PFSK-1 (cell line): ENCODE measurements around the gene B4GALNT4.

ENCODE experiments used
- POLR2AphosphoS5 ChIP-seq: IDR thresholded peaks from 2 replicates; pipeline ENCODE4 v1.6.1; 2012; ENCODE audit warnings: low read depth, mild to moderate bottlenecking, control low read depth, low read length, moderate library complexity
- SIN3A ChIP-seq: IDR thresholded peaks from 2 replicates; pipeline ENCODE4 v1.6.1; 2012; ENCODE audit warnings: mild to moderate bottlenecking, low read length, moderate library complexity, borderline replicate concordance; ENCODE audit not compliant: insufficient read depth
- TAF1 ChIP-seq: IDR thresholded peaks from 2 replicates; pipeline ENCODE4 v1.6.1; 2012; ENCODE audit warnings: low read length, control low read depth, borderline replicate concordance; ENCODE audit not compliant: insufficient read depth
- TF ChIP-seq, protein P1 (sequence below), 2 experiments: IDR thresholded peaks; 2 replicates each; pipeline versions ENCODE4 v1.6.1 to v1.8.0; 2011 to 2012; ENCODE audit warnings: low read depth in 2 of 2, low read length in 2 of 2, control low read depth in 1 of 2, inconsistent platforms in 1 of 2, mild to moderate bottlenecking in 1 of 2, moderate library complexity in 1 of 2; ENCODE audit not compliant: insufficient read depth in 1 of 2

DNA sequence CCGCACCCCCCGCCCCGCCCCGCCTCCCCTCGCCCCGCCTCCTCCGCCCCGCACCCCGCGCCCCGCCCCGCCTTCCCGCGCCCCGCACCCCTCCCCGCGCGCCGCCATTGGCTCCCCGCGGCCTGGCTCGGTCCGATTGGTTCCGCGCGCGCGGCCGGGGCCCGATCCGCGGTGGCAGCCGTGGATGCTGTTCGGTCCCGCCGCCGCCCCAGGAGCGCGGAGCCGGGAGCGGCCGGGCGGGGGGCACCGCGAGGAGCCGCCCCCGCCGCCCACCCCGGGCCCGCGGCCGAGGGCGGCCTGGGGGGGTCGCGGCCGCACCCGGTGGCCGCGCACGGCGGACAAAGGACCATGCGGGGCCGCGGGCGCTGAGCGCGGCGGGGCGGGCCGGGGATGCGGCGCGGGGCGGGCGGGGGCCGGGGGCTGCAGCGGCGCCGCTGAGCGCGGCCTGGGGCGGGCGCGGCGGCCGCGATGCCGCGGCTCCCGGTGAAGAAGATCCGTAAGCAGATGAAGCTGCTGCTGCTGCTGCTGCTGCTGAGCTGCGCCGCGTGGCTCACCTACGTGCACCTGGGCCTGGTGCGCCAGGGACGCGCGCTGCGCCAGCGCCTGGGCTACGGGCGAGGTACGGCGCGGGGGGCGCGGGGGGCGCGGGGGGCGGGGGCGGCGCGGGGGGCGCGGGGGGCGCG, at the start of gene B4GALNT4:
- TF ChIP-seq TAF1 (no peak), POLR2AphosphoS5 (no peak), SIN3A (no peak)
- TF ChIP-seq, protein P1, sequence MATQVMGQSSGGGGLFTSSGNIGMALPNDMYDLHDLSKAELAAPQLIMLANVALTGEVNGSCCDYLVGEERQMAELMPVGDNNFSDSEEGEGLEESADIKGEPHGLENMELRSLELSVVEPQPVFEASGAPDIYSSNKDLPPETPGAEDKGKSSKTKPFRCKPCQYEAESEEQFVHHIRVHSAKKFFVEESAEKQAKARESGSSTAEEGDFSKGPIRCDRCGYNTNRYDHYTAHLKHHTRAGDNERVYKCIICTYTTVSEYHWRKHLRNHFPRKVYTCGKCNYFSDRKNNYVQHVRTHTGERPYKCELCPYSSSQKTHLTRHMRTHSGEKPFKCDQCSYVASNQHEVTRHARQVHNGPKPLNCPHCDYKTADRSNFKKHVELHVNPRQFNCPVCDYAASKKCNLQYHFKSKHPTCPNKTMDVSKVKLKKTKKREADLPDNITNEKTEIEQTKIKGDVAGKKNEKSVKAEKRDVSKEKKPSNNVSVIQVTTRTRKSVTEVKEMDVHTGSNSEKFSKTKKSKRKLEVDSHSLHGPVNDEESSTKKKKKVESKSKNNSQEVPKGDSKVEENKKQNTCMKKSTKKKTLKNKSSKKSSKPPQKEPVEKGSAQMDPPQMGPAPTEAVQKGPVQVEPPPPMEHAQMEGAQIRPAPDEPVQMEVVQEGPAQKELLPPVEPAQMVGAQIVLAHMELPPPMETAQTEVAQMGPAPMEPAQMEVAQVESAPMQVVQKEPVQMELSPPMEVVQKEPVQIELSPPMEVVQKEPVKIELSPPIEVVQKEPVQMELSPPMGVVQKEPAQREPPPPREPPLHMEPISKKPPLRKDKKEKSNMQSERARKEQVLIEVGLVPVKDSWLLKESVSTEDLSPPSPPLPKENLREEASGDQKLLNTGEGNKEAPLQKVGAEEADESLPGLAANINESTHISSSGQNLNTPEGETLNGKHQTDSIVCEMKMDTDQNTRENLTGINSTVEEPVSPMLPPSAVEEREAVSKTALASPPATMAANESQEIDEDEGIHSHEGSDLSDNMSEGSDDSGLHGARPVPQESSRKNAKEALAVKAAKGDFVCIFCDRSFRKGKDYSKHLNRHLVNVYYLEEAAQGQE (IDR thresholded peaks at IDR 0.05; ENCODE audit: insufficient read depth in 1 of 2, low read depth in 2 of 2, low read length in 2 of 2) = no peak
